Mononuclear cell (primary cell): ENCODE data around the gene CDH2. TPM values are rescaled to one million over a fixed set of nuclear protein-coding genes. Genes with fewer than 3 reads are reported as not detected.

Experiments
- H3K27me3 ChIP-seq: 2 replicates; pipeline ENCODE4 v1.6.0; 2011; ENCODE audit warnings: low read length, control low read depth; ENCODE audit not compliant: insufficient read depth
- H3K4me1 ChIP-seq: 2 replicates; pipeline ENCODE4 v1.5.1; 2011; ENCODE audit warnings: mild to moderate bottlenecking, low read length, control low read depth; ENCODE audit not compliant: insufficient read depth
- H3K4me3 ChIP-seq: 2 replicates; pipeline ENCODE4 v1.5.1; 2011; ENCODE audit warnings: mild to moderate bottlenecking, low read length, moderate library complexity
- H3K9me3 ChIP-seq: 2 replicates; pipeline ENCODE4 v1.5.1; 2011; ENCODE audit warnings: low read depth, mild to moderate bottlenecking, control low read depth, low read length
- total RNA-seq: library from RNA; depleted of rRNA; stranded (reverse); fragments of >200 nt; gene quantifications from one replicate; pipeline ENCODE4 v1.2.3, GENCODE V29; 2012

The CDH2 gene
- total RNA-seq, 1 donor, result not detected

DNA sequence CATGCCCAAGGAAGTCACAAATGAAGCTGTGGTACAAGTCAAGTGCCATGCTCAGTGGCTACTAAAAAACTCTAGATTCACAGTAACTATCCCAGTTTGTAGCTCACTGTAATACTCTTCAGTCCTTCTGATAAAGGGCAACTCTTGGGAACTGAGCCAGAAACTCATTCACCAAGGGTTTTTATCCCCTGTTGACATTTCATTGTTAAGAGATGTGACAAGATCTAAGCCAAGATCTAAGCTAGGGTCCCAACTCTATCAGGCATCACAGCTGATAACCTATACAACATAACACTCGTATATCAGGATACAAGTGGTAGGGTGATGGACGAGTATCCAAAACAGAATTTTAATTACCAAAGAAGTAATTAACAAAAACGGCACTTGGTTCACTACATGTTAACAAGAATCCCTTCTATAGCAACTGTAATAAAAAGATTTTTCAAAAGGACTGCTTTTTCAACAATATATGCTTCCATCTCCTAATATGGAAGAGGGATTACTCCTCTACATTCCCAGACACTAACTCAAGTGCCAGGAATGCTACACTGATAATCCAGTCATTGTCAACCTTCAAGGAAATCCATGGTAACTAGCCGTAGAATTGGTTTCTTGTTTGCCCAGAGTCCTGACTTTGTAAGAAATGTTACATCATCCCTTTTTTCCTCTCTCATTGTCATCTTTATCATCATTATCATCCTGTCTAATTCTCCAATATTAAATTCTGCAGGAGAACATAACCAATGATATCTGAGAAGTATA lies 111.7 kb downstream of the CDH2 start:
- Histone ChIP-seq H3K4me1 (no peaks in the 10 kb centered on the region), H3K27me3 (no peaks in the 10 kb centered on the region), H3K9me3 (no peaks in the 10 kb centered on the region), H3K4me3 (no peak overlapping the region)

DNA sequence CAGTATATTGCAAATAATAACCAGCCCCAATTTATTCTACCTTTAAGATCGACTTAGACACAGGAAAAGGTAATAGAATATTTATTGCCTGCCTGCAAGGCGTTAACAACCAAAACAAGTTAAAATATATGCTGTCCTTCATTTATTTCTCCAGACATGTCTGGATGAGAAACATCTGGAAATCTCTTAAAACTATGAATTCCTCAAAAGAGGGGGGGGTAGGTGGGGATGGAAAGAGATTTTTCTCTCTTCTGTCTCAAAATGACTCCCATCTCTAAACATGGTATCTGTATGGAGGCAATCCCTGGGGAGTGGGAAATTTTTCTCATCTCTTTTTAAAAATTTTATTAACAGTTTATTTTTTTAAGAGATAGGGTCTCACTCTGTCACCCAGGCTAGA lies 113.0 kb downstream of the CDH2 start:
- no peak overlapping the region for H3K4me3 ChIP-seq
- no peaks in the 10 kb centered on the region for H3K9me3 ChIP-seq
- no peaks in the 10 kb centered on the region for H3K27me3 ChIP-seq
- H3K4me1 ChIP-seq, result no peaks in the 10 kb centered on the region

DNA sequence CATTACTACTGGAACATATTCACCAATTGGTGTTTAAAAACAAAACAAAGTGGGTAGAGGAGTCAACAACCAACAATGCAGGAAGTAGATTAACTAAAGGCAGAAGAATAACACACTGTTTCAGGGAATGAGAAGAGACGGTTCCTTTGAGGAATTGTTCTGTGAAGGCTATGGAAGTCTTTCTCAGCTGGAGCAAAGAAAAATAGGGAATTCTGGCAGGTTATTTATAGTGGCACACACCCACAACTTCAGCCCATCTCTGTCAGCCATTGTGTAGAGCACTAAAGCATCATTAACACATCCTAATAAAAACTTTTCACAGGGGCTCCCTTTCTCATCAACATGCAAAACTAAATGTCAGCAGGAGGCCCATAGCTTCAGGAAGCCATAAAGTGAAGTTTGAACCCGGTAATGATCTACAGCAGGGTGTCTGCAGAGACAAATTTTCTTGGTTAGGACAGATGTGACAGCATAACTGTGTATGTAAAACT lies 113.6 kb downstream of the CDH2 start:
- H3K9me3 ChIP-seq, result no peaks in the 10 kb centered on the region
- no peak overlapping the region for H3K4me3 ChIP-seq
- no peaks in the 10 kb centered on the region for H3K27me3 ChIP-seq
- H3K4me1 ChIP-seq, result no peaks in the 10 kb centered on the region

DNA sequence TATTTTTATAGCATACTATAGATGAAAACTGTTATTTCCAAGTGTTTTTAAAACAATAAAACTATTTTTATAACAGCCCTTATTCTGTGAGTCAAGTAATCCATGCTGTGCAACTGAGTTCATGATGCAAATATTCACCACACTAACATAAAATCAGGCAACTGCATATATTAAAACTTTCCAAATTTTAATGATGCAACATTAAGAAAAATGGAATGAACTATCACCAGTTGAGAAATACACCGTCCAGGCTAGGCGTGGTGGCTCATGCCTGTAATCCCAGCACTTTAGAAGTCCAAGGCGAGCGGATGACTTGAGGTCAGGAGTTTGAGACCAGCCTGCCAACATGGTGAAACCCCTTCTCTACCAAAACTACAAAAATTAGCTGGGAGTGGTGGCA lies 114.5 kb downstream of the CDH2 start:
- Histone ChIP-seq H3K9me3 (no peaks in the 10 kb centered on the region), H3K27me3 (no peaks in the 10 kb centered on the region), H3K4me3 (no peak overlapping the region), H3K4me1 (no peaks in the 10 kb centered on the region)

- H3K9me3 ChIP-seq, result no peaks in the 10 kb centered on the region
- no peak overlapping the region for H3K4me3 ChIP-seq
- H3K27me3 ChIP-seq, result no peaks in the 10 kb centered on the region
- H3K4me1 ChIP-seq, result no peaks in the 10 kb centered on the region
Observed at GRCh38 chr18:28059861-28060260, 117.1 kb downstream of the CDH2 start.

DNA sequence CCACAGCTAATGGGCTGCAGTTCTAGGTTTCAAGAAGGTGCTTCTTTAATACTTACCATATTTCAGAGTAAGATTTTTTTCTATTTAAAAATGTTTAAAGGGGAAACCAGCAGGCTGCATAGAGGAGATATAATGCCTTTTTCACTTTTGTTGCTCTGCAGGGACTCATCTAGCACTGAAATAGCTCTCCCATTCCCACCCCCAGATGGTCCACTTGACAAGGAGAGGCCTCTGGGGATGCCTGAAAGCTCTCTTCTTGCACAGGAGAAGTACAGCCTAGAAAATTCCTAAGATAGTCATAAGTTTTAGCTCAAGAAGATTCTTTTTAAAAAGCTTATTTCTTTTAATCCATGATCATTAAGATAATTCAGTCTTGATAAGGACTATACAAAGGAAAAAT lies 126.4 kb downstream of the CDH2 start:
- Histone ChIP-seq H3K27me3 (no peaks in the 10 kb centered on the region), H3K4me3 (no peak overlapping the region), H3K9me3 (no peaks in the 10 kb centered on the region), H3K4me1 (no peaks in the 10 kb centered on the region)

DNA sequence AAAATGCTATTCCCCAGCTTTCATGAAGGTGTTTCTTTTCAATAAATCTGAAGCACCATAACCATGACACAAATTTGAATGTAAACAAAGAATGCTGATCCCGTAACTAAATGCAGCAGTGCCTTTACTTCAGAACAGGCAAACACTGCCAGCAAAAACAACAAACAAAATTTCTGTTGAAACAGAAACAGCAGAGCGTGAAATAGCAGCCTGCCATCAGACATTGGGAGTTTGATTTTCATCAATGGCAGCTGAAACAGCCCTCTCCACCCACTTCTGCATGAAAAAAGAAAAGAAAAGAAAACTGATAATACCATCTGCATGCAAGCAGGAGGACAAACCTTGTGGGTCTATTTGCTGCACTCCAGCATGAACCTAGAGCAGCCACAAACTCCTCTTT lies 128.3 kb downstream of the CDH2 start:
- Histone ChIP-seq H3K4me1 (no peaks in the 10 kb centered on the region), H3K9me3 (no peaks in the 10 kb centered on the region), H3K4me3 (no peak overlapping the region), H3K27me3 (no peaks in the 10 kb centered on the region)

DNA sequence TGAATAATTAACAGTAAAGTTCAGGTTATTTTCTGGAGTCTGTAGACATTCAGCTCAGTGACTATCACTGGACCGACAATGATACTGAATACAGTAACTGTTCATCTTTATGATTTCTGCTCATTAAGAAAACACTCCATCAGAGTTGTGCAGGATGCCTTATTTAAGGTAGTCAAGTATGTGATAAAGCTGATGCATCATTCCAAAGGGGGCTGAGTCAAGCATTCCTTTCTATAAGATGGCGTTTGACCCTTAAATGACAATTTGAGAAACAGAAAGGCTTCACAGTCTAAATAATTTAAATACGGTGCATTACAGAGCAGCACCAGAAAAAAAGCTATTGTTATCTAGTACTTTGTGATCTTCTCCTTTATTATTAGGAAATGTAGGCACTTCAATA lies 131.1 kb downstream of the CDH2 start:
- H3K4me3 ChIP-seq, result no peak overlapping the region
- no peaks in the 10 kb centered on the region for H3K9me3 ChIP-seq
- H3K27me3 ChIP-seq, result no peaks in the 10 kb centered on the region
- no peaks in the 10 kb centered on the region for H3K4me1 ChIP-seq

GRCh38 chr18:28045176-28045810 lies 131.6 kb downstream of the CDH2 start:
- no peaks in the 10 kb centered on the region for H3K4me1 ChIP-seq
- H3K4me3 ChIP-seq, result no peak overlapping the region
- no peaks in the 10 kb centered on the region for H3K9me3 ChIP-seq
- H3K27me3 ChIP-seq, result no peaks in the 10 kb centered on the region

GRCh38 chr18:28044036-28044435 lies 132.9 kb downstream of the CDH2 start:
- no peak overlapping the region for H3K4me3 ChIP-seq
- no peaks in the 10 kb centered on the region for H3K9me3 ChIP-seq
- peaks cover 3% of the 10 kb centered on the region for H3K4me1 ChIP-seq
- no peaks in the 10 kb centered on the region for H3K27me3 ChIP-seq

GRCh38 chr18:28043631-28044030 lies 133.3 kb downstream of the CDH2 start:
- H3K4me3 ChIP-seq, result no peak overlapping the region
- H3K4me1 ChIP-seq, result peaks cover 4% of the 10 kb centered on the region
- H3K27me3 ChIP-seq, result no peaks in the 10 kb centered on the region
- H3K9me3 ChIP-seq, result no peaks in the 10 kb centered on the region

GRCh38 chr18:28041366-28041765 lies 135.6 kb downstream of the CDH2 start:
- no peaks in the 10 kb centered on the region for H3K27me3 ChIP-seq
- H3K4me1 ChIP-seq, result peaks cover 4% of the 10 kb centered on the region
- H3K9me3 ChIP-seq, result no peaks in the 10 kb centered on the region
- H3K4me3 ChIP-seq, result no peak overlapping the region

GRCh38 chr18:28040716-28041115 lies 136.2 kb downstream of the CDH2 start:
- H3K4me3 ChIP-seq, result no peak overlapping the region
- H3K27me3 ChIP-seq, result no peaks in the 10 kb centered on the region
- H3K9me3 ChIP-seq, result no peaks in the 10 kb centered on the region
- peaks cover 4% of the 10 kb centered on the region for H3K4me1 ChIP-seq

- Histone ChIP-seq H3K4me3 (no peak overlapping the region), H3K9me3 (no peaks in the 10 kb centered on the region), H3K4me1 (peaks cover 4% of the 10 kb centered on the region), H3K27me3 (no peaks in the 10 kb centered on the region)
Observed at GRCh38 chr18:28040211-28040610, 136.7 kb downstream of the CDH2 start.

DNA sequence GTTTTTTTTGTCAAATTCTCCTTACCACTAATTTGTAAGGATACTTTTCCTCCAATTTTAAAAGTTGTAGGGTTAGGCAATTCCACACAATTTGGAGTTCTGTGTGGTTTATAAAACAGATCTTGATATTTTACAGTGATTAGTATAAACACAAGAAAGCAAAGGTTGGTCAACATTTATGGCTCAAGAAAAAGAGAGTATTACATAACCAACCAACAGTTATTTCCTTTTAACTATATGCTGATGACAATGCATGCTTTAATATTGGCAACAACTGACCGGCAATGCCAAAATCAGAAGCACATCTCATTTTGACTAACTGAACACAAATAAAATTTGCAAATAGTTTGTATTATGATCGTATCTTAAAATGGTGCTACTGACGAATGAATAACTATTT lies 137.2 kb downstream of the CDH2 start:
- Histone ChIP-seq H3K27me3 (no peaks in the 10 kb centered on the region), H3K9me3 (no peaks in the 10 kb centered on the region), H3K4me3 (no peak overlapping the region), H3K4me1 (peaks cover 4% of the 10 kb centered on the region)

- H3K4me1 ChIP-seq, result peaks cover 4% of the 10 kb centered on the region
- H3K9me3 ChIP-seq, result no peaks in the 10 kb centered on the region
- H3K4me3 ChIP-seq, result no peak overlapping the region
- H3K27me3 ChIP-seq, result no peaks in the 10 kb centered on the region
Observed at GRCh38 chr18:28039078-28039477, 137.9 kb downstream of the CDH2 start.
